ENCODE measurements around the gene SLC9A9.

Gene SLC9A9

DNA sequence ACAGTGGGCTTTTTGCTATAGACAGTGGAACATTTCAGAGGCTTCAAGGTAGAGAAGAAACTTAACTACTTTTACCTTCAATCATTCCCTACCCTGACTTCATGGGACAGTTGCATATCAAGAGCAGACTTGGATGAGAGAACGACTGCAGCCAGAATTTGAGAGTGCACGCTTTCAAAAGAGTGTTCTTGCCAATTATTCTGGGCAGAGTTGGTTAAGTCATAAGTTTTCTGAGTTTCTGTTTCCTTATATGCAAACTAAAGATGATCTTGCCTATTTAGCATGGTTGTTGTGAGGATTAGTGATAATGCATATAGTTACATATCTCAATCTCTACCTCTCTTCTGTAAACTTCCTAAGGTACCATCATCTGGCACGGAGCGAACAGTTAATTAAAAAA is 7.6 kb downstream of the SLC9A9 start:
- no peak for DNase-seq

DNA sequence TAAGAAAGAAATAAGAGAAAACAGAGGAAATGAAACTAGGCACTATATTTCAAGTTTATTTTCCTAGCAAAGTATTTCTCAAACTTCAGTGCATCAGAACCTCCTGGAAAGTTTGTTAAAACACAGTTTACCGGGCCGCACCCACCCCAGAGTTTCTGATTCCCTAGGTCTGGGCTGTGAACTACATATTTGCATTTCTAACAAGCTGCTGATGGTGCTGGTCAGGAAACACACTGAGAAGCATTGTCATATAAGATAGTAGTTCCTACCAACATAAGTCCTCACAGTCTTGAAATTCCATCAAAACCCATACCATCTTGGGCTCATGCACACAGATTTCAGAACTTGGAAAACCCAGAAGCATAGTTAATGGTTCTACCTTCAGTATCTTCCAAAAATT is 8.3 kb downstream of the SLC9A9 start:
- DNase-seq: no peak

DNA sequence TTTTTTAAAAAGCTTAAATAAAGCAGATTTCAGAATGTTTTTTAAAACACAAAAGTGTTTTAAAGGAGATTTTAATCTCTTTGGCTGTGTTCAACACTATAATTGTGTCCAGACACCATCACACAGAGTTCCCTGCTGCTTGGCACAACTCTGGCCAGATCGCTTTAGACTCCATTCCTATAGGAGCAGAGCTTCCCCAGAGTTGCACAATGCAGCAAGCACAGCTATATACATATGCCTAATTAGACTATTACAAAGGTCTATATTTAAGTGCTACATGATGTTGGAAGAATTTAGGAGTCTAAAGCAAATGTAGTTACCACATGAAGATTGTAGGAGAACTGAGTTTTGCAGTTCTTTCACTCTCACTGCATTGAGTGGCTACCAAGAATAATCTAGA is 11.2 kb downstream of the SLC9A9 start:
- DNase-seq: no peak

DNA sequence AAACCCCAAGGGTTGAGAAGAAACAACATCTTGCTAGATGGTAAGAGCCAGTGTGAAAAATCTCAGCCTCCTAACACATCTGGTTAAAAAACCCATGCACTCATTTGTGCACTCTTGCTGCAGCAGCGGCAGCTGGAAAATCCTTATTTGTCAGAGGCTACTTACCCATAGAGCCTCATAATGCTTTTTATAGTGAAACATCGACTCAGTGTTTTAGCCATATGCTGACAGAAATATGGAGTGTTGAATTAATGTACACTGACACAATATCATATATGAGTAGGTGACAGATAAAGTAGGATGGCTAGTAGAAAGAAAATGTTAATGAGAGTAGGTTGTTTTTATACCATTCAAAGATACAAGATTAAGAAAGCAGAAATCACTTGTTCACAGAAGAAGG is 13.0 kb downstream of the SLC9A9 start:
- no peak for DNase-seq

DNA sequence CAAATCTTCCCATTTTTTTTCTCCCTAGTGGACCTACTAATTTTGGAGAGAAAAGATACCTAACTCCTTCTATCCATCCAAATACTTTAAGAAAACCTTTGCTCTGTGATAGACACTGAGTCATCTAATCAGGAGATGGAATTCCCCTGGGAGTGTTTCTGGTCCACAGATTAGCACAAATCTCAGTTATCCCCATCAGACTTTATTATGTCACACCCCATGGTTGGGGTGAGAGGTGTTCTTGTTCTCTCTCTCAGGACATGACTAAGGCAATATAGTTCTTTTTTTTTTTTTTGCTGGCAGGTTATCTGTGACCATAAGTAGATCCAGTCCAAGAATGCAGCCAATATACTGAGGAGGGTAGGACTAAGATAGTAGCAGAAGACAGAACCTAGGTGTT is 15.8 kb downstream of the SLC9A9 start:
- no peak for DNase-seq

DNA sequence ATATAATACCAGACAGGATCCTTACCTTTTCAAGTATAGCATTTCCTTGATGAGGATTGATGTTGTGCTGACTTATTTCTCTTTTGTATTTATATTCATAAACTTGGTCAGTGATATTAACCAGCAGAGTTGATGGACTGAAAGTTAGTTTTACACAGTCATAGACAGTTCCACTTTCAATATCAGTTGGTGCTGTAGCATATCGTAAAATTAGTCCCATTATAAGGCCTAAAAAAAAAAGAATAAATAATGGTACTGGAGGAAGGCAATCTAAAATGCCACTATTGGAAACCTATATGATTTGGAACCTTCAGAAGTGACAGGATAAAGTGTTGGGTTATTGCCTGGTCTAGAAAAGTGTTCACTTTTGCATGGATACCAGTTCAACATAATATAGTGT is 16.3 kb downstream of the SLC9A9 start:
- DNase-seq: no peak

DNA sequence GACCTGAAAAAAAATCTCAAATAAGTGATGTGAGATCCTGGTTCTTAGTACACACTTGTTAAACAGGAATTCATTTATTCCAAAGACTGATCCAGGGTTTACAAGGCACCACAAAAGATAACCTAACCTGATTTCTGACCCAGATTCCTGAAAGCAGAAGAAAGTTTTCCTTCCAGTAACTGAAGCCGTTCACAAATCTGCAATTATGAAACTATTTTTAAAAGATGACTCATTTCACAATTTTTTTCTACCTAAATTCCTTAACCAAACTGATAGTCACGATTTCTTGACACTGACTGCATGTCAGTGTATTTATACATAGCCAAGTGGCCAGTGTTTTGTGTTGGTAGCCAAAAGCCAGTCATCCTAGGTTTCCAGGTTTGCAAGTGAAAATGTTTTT is 17.1 kb downstream of the SLC9A9 start:
- no peak for DNase-seq

DNA sequence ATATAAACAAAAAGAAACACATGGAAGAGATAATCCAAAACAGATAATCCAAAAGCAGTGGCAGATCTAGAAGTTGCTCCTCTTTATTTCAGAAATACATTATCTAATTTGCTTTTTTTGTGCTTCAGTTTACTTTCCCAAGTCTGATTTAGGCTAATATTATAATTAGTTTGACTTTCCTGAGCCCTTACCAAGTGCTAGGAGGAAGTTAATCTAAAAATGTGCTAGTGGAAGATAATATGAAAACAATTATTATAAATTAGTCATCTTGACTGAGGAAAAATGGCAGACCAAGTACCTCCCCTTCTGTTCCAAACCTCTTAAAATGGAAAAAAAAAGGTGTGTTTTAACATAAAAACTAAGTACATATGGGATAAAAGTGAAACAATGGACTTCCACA is 17.5 kb downstream of the SLC9A9 start:
- DNase-seq: no peak

DNA sequence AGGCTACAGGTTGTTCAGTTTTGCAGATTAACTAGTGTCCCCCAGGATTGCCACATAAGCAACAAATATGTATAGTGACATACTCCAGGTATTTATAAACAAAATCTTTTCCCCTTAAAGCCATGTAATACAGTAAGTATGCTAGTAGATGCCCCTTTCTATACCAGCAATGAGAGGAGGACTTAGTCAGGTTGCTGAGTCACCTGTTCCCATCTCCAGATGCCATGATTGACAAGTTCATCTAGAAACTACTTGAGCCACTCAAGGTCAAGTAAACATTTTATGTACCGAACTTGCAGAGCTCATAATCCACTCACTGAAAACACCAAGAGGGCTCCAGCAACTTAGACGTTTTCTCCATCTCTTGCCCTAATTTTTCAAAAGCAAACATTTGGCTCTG is 18.2 kb downstream of the SLC9A9 start:
- DNase-seq: no peak

DNA sequence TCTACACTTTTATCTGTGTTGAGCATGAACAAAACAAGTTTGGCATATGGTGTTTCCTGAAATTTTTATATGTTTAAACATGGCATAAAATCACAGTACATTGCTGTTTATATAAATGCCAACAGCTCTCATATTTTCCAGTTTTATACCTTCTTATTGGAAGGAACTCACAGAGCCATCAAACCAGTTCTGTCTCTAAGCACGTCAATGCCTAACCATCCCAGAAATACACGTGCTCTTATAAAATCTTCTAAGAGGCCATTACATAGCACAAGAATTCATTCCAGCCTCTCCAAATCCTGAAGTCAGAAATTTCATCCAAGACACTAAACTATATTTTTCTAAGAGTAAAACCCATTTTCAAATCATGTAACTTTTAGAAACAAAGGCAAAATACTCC is 20.8 kb downstream of the SLC9A9 start:
- DNase-seq: no peak

DNA sequence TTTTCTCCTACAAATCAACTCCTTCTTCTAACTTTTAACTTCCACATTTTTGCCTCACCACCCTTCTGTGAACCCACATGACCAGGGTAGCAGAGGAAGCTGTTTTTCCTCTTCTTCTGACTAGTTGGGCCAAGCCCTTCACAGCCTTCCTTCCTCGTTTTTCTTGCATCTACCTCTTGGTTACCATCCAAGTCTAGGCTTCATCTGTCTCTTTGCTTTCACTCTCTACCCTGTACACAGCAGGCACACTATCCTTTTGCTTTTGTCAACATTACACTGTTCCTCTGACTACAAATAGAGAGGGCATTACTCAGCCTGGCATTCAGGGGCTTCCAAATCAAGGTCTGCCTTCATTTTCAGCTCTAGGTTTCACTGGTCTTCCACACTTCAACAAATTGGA is 22.0 kb downstream of the SLC9A9 start:
- no peak for DNase-seq

DNA sequence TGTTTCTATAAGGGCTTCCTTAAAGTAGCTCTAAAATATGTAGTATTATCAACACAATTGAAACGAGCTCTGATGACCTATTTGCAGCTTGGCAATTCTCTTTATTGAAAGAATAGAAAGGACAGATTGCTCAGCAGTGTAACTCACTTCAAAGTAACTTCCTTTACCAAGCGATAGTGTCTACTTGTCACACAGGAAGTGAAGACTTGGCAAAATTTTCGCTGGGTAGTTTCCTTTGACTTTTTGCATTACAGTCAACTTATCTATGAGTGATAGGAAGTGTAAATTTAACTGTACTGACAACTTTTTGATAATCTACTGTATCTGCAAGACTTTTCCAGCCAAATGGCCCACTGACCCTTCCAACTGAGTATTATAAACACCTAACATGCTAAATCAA is 22.8 kb downstream of the SLC9A9 start:
- no peak for DNase-seq

DNA sequence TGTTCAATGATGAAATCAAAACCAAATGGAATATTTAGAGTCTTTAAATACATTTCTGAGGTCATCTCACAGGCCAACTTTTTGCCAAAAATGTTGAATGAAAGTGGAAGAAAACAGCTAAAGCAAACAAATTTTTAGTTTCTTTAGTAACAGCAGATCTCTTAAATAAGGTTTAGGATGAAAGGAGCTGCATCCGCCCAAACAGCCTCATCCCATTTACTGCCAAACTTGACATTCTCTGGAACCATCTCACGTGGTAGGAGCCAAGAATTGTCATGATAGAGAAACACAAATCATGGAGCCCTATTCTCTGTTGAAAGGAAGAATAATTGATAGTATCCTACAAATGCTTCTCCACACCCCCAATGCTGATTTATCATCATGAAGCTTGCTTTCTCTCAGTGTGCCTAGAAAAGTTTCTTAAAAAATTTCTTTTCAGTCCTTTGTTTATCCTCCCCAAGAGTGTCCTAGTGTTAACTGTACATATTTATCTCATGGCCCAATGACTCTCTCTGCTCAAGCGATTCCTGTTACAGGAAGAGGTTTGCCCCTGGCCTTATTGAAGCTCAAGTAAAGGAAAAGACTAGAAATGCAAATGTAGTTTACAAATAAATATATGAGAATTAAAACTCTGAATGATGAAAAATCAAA is 23.4 kb downstream of the SLC9A9 start:
- DNase-seq: no peak

DNA sequence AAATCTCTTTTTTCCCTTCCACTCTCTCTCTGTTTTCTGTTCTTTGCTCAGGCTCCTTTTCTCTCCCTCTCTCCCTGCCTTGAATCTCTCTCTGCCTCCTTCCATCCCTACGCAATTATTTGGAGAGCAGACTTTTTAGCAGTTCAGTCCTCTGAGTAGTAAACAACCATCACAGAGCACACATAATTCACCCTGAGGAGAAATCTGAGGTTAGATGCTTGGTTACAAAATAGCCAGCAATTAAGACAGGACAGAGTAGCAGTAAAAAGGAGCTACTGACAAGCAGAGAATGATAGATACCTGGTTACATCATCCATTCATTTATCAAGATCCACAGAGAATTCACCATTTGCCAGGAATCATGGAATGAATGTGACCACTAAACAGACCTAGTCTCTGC is 25.5 kb downstream of the SLC9A9 start:
- no peak for DNase-seq

DNA sequence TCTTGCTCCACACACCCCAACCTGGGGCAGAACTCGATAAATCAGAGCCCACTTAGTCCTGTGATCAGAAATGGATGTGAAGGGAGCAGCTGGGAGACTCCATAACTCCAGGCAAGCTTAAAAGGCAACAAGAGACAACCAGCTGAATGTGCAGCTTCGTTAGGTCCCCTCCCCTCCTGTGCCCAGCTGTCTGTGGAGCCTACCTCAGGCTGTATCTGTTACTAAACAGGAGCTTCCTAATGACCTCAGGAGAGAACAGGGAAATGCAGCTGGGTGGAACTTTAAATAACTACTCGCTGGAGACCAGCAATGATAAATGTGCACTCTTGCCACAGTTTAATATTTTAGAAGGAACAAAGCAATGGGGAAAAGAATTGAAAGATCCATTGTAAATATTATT is 25.9 kb downstream of the SLC9A9 start:
- no peak for DNase-seq

DNA sequence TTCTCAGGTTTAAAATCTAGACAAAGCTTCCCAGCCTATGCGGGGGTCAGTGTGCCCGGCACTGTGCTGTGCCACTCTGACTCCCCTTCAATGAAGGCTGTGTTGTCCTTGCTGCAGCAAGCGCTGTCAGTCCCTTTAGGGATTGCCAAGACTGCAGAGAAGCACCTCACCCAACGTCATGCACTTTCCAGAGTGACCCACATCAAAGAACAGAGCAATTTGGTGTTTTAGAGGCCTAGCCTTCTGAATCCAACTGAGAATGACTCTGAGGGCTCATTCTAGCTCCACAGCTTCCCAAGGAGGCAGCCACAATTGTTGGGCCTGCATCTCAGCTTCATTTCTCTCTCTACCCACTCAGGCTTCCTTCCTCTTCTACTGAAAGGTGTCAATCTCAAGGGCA is 26.4 kb downstream of the SLC9A9 start:
- DNase-seq: no peak

DNA sequence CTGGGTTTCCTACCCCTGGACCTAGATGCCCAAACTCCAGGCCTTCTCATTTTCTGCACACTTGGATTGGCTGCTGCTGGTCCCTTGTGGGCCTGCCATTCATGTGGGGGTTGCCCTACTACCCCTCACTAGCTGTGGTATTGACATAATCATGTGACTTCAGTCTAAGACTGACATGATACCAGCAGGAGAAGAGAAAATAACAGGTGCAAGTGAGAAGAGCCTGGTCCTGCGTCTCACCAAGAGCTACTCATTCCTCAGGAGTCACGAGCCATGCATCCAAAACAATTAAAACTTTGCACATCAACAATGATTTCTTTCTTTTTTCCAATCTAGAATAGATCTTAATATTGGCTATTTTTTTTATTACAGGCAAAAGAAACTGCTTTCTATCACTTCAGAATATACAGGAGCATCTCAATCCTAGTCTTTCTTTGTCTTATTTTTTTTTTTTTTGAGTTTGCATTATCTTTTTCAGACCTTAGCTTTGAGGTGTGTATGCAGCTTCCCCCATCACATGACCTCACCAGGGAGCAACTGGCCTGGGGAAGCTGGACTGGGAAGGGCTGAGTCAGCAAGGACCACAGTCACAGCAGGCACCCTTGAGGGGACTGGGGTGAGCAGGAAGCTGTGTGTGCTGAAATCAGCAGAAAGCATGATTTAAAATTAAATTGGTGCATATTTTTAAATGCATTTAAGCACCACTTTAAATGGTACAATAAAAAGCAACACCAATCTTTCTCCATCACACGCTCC is 27.6 kb downstream of the SLC9A9 start:
- DNase-seq: no peak

DNA sequence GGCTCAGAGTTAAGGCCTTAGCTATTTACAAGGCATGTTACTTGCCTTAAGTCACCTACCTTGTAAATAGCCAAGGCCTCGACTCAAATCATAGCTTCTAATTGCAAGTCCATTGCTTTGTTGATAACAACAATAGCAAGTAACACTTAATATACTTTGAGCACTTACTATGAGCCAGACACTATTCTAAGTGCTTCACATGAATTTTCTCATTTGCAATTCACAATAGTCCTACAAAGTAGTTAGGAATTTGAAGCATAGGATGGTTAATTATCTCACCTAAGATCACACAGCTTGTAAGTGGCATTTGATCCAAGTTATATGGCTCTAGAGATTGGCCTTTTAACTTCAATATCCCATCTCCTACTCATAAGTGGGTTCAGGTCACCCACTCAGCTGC is 28.4 kb downstream of the SLC9A9 start:
- DNase-seq: no peak

DNA sequence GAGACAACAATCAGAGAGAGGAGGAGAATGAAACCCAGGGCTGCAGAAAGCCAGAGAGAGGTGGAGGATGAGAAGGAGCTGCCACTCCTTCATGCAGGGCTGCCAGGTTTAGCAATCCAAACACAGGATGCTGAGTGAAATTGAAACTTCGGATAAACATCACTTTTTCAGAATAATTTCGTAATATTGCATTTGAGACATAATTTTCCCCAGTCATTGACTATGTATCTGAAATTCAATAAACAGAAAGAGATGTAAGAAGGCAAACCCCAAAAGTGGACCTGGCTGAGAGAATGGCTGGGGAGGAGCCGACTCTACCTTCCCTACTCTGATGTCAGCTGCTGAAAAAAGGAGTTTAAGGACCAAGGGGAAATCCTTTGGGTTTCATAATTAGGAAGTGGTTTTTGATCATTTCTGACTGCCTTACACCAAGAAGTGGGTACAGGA is 33.8 kb downstream of the SLC9A9 start:
- no peak for DNase-seq

DNA sequence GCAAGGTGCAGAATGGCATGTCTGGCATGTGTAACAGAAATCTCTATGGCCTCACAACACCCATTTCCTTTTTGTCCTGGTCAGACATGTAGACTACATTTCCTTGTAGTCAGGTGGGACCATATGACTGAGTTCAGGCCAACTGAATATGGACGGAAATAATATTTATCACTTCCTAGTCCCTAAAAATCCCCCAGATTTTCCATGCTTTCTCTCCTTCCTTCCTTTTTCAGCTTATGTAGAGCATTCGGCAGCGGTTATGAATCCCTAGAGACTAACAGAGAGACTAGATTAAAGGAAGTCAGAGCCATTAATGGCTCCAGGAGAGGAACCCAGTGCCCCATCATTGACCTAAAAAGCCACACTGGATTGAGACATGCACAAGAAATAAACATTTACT is 35.8 kb downstream of the SLC9A9 start:
- no peak for DNase-seq

DNA sequence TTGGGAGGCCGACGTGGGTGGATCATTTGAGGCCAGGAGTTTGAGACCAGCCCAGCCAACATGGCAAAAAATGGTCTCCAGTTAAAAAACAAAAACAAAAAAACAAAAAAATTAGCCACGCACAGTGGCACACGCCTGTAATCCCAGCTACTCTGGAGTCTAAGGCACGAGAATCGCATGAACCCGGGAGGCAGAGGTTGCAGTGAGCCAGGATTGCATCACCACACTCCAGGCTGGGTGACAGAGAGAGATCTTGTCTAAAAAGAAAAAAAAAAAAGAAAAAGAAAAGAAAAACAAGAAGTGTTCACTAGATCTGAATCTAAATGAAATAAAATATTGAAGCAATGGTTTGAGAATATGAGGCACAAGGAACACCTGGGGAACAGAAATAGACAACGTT is 36.7 kb downstream of the SLC9A9 start:
- DNase-seq: no peak

DNA sequence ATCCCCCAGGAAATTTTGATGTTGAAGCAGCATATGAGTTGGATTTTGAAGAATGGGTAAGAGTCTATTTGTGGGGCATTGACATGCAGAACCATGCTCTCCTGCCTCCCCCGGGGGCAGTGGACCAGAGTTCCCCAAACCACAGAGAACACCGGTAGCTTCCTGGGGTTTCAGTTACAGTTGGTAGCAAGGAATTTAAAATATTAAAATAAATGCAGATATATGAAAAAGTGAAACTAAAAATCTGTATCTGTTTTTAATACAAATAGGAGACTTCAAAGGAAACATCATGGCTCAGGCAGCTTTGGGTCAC is 37.4 kb downstream of the SLC9A9 start:
- DNase-seq: no peak

DNA sequence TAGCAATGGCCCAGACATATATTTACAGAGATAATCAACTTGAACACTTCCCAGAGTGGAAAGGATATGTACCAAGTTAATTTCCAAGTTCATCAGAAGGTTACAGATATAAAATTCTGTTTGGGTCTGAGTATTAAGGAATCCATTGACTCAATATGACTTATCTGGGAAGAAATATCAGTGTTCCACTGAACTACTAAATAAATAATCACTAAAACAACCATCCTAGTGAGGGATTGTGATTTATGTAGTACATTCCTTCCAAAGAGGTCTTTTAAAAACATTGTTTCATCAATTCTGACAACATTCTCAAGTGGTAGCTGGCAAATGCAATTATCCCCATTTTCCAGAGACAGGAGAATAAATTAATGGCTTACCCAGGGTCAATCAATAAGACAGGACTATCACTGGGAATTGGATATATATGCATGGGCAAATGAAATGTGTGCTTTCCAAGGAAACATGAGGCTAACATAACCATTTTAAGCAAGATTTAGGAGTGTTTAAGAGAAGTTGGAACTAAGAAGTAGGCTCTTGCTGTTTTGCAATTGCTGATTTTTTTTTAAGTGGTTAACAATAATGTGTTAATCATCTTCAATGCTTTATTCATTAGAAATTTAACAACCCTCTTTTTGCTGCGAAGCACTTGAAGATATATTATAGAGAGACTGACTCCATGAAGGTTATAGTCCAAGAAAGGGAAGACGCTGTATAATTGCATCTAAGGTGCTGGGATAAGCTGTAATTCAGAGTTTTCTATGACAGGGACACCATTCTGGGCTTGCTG is 37.9 kb downstream of the SLC9A9 start:
- DNase-seq: no peak

DNA sequence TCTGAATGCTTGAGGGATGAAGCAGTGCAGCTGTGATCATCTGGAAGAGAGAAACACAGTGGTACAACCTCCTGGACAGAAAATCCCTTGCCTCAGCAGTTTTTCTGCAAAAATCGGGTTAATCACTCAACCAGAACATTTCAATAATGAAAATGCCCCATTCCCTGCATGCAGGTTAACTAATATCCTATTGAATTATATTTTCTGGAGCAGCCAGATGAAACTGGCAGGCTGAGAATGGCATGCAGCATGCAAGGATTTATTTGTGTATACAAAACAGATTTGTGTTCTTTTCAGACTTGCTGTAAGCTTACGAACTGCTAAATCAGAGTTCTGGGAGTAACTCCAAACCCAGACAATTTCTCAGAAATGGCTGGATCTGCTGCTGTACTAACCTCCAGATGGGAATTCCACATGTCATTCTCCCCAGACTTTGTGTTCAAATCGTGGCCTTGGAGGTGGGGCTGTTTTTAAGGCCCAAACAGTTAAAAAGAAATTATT is 39.1 kb downstream of the SLC9A9 start:
- DNase-seq: no peak

Measured in hematopoietic multipotent progenitor cell treated with erythropoietin and hydrocortisone succinate and interleukin-3 and kit ligand, for 8 days (in vitro differentiated cells).